GM12878 (cell line): ENCODE results near the gene MTSS2.

Experiments
- CTCF ChIP-seq, 3 experiments: IDR thresholded peaks in 2 of 3; conservative IDR thresholded peaks in 1 of 3; 2 replicates each; pipeline ENCODE4 v1.5.1; 2011; ENCODE audit warnings: low read depth in 3 of 3, low read length in 3 of 3, mild to moderate bottlenecking in 3 of 3, control low read depth in 2 of 3, moderate library complexity in 2 of 3, inconsistent platforms in 1 of 3, mixed read lengths in 1 of 3; ENCODE audit not compliant: control insufficient read depth in 2 of 3, insufficient read depth in 1 of 3; ENCODE audit errors: extremely low read depth in 1 of 3
- EZH2 ChIP-seq: IDR thresholded peaks from 2 replicates; pipeline ENCODE4 v1.6.1; 2012; ENCODE audit warnings: low read depth, mild to moderate bottlenecking, control low read depth, inconsistent platforms, low read length, borderline replicate concordance; ENCODE audit not compliant: control insufficient read depth
- POLR2AphosphoS5 ChIP-seq: IDR thresholded peaks from 2 replicates; pipeline ENCODE4 v1.6.1; 2011; ENCODE audit warnings: mild to moderate bottlenecking, low read length, inconsistent platforms
- RFX5 ChIP-seq: IDR thresholded peaks from 2 replicates; pipeline ENCODE4 v1.6.1; 2011; ENCODE audit warnings: low read depth, low read length, improper control_type of control experiment
- ZNF24 ChIP-seq: fragments of 450-650 bp; IDR thresholded peaks from 2 replicates; pipeline ENCODE4 v1.6.1; 2017; ENCODE audit warnings: antibody characterized with exemption, mild to moderate bottlenecking
- ZNF274 ChIP-seq: IDR thresholded peaks from one replicate; pipeline ENCODE4 v1.8.0; 2011; ENCODE audit not compliant: insufficient read length, insufficient read depth

GRCh38 chr16:70711211-70712031 is 25.6 kb upstream of the MTSS2 start:
- TF ChIP-seq CTCF (IDR thresholded peaks at IDR 0.05 in 2 of 3, conservative IDR thresholded peaks at IDR 0.05 in 1 of 3; ENCODE audit: control insufficient read depth in 2 of 3, extremely low read depth in 1 of 3, insufficient read depth in 1 of 3, low read depth in 3 of 3, low read length in 3 of 3) = no peak
- TF ChIP-seq POLR2AphosphoS5 = no peak
- no peak for TF ChIP-seq RFX5
- no peak for TF ChIP-seq ZNF24
- TF ChIP-seq ZNF274 = no peak
- TF ChIP-seq EZH2 = no peak
